OCI-LY1 (cell line): Measurements from ENCODE around the gene MRPL52.

Experiments used
- H2AFZ ChIP-seq: fragments of 200-600 bp; sonication (generic), shearing (Covaris generic); 2 replicates; pipeline ENCODE4 v1.6.0; 2014; ENCODE audit warnings: antibody characterized with exemption, mild to moderate bottlenecking, low read length
- H3F3A ChIP-seq: fragments of 200-600 bp; sonication (generic), shearing (Covaris generic); 2 replicates; pipeline ENCODE4 v1.6.0; 2014; ENCODE audit warnings: mild to moderate bottlenecking, antibody characterized with exemption, low read length, moderate library complexity; ENCODE audit not compliant: insufficient read depth
- H3K27ac ChIP-seq: fragments of 200-600 bp; sonication (generic); 2 replicates; pipeline ENCODE4 v1.5.1; 2014; ENCODE audit warnings: low read length, mixed run types, mild to moderate bottlenecking, low read depth; ENCODE audit not compliant: poor library complexity, severe bottlenecking
- H3K27me3 ChIP-seq: fragments of 200-600 bp; sonication (generic); 2 replicates; pipeline ENCODE4 v1.6.0; 2014; ENCODE audit warnings: antibody characterized with exemption, mild to moderate bottlenecking, low read length, moderate library complexity; ENCODE audit not compliant: insufficient read depth
- H3K36me3 ChIP-seq: fragments of 200-600 bp; sonication (generic); 2 replicates; pipeline ENCODE4 v1.6.1; 2014; ENCODE audit warnings: mild to moderate bottlenecking, antibody characterized with exemption, low read length, moderate library complexity, mixed read lengths; ENCODE audit not compliant: insufficient read depth
- H3K4me1 ChIP-seq: fragments of 200-600 bp; sonication (generic); 2 replicates; pipeline ENCODE4 v1.5.1; 2014; ENCODE audit warnings: mild to moderate bottlenecking, low read length, moderate library complexity; ENCODE audit not compliant: insufficient read depth, severe bottlenecking
- H3K4me2 ChIP-seq: fragments of 200-600 bp; sonication (generic), shearing (Covaris generic); 2 replicates; pipeline ENCODE4 v1.6.1; 2014; ENCODE audit warnings: low read length
- H3K4me3 ChIP-seq: fragments of 200-600 bp; sonication (generic); 2 replicates; pipeline ENCODE4 v1.5.1; 2014; ENCODE audit warnings: low read length, low read depth, mild to moderate bottlenecking, mixed read lengths; ENCODE audit not compliant: poor library complexity, severe bottlenecking
- H3K79me2 ChIP-seq: fragments of 200-600 bp; shearing (Covaris generic); 2 replicates; pipeline ENCODE4 v1.6.1; 2016; ENCODE audit warnings: mixed run types, low read length, mixed read lengths; ENCODE audit not compliant: insufficient read depth
- H3K9ac ChIP-seq: fragments of 200-600 bp; sonication (generic), shearing (Covaris generic); 2 replicates; pipeline ENCODE4 v1.6.1; 2014; ENCODE audit warnings: mild to moderate bottlenecking, low read length, mixed read lengths
- H3K9me2 ChIP-seq: fragments of 200-600 bp; sonication (generic), shearing (Covaris generic); 2 replicates; pipeline ENCODE4 v1.6.1; 2014; ENCODE audit warnings: low read depth, mild to moderate bottlenecking, low read length, mixed read lengths
- H3K9me3 ChIP-seq: fragments of 200-600 bp; shearing (Covaris generic); 2 replicates; pipeline ENCODE4 v1.6.1; 2014; ENCODE audit warnings: low read length, mixed read lengths
- H4K20me1 ChIP-seq: fragments of 200-600 bp; sonication (generic), shearing (Covaris generic); 2 replicates; pipeline ENCODE4 v1.6.0; 2016; ENCODE audit warnings: mild to moderate bottlenecking, low read length; ENCODE audit not compliant: insufficient read depth
- EZH2 ChIP-seq: fragments of 200-600 bp; sonication (generic), shearing (Covaris generic); IDR thresholded peaks from 2 replicates; pipeline ENCODE4 v1.8.0; 2017; ENCODE audit warnings: borderline replicate concordance, mixed run types, mild to moderate bottlenecking, antibody characterized with exemption, low read length, moderate library complexity, mixed read lengths
- TF ChIP-seq, protein P1 (sequence below): fragments of 200-600 bp; sonication (generic), shearing (Covaris generic); IDR thresholded peaks from 2 replicates; pipeline ENCODE4 v1.5.1; 2017; ENCODE audit warnings: mild to moderate bottlenecking, antibody characterized with exemption, low read length, moderate library complexity, mixed read lengths

The MRPL52 gene

DNA sequence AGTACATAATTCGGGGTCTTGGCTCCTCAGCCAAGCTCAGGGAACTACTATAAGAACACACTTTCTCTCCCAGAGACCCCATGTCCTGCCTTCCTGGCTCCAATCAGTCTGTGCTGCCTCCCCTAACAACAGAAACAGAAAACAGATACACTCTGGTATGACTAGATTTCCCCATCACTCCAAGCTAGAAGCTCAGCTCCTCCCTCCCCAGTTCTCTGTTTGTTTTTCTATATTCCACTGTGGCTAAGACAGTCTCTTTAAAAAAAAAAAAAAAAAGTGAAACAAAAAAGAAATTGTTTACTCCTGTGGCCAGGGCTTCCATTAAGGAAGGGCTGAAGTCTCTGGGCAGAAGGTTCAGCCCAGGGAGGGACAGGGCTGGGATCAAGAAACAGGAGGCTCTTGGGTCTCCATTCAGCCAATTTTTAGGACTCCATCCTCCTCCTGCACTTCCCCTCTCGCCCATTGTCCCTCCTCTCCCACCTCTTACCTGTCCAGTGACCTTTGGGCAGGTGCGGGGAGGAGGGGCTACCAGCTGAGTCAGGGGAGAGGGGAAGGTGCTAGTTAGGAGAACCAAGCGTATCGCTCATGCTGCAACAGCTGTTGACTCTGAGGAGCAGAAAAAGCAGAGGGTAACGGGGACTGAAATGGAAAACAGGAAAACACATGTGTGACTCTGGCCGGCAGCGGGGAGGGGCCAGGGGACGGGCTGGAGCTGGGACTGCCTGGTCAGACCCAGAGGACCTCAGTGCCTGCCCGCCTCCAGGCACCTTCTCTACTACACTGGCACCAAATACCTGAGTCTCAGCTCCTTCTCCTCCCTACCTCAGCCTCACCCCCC is 10.3 kb upstream of the MRPL52 start:
- no peaks in the 10 kb centered on the region for H3K9me2 ChIP-seq
- H2AFZ ChIP-seq = no peak overlapping the region
- H4K20me1 ChIP-seq = no peaks in the 10 kb centered on the region
- no peak overlapping the region for H3K27ac ChIP-seq
- no peak overlapping the region for H3K4me3 ChIP-seq
- H3K79me2 ChIP-seq = no peaks in the 10 kb centered on the region
- H3K4me2 ChIP-seq = peak overlapping the region; percentile 38
- H3K36me3 ChIP-seq = no peaks in the 10 kb centered on the region
- H3K4me1 ChIP-seq = peaks cover 54% of the 10 kb centered on the region
- no peaks in the 10 kb centered on the region for H3K9me3 ChIP-seq
- TF ChIP-seq EZH2 = no peak
- TF ChIP-seq, protein P1, sequence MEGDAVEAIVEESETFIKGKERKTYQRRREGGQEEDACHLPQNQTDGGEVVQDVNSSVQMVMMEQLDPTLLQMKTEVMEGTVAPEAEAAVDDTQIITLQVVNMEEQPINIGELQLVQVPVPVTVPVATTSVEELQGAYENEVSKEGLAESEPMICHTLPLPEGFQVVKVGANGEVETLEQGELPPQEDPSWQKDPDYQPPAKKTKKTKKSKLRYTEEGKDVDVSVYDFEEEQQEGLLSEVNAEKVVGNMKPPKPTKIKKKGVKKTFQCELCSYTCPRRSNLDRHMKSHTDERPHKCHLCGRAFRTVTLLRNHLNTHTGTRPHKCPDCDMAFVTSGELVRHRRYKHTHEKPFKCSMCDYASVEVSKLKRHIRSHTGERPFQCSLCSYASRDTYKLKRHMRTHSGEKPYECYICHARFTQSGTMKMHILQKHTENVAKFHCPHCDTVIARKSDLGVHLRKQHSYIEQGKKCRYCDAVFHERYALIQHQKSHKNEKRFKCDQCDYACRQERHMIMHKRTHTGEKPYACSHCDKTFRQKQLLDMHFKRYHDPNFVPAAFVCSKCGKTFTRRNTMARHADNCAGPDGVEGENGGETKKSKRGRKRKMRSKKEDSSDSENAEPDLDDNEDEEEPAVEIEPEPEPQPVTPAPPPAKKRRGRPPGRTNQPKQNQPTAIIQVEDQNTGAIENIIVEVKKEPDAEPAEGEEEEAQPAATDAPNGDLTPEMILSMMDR = no peak
- no peaks in the 10 kb centered on the region for H3F3A ChIP-seq
- H3K9ac ChIP-seq = no peak overlapping the region
- no peaks in the 10 kb centered on the region for H3K27me3 ChIP-seq

DNA sequence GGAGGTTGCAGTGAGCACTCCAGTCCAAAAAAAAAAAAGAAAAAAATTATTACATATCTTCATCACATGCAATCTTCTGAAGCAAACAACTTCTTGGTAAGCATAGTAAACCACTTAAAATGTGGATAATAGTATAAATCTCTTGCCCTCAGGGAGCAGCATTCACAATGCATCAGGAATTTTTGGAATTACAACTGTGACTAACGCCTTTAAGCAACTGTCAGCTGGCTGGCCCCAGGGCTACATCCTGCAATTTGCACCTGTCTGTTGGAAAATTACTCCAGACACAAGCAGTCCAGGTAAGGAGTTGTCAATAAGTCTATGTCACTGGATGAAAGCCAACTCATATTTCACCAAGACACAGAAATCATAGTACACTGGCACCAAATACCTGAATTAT is 9.0 kb upstream of the MRPL52 start:
- no peak overlapping the region for H3K9ac ChIP-seq
- no peaks in the 10 kb centered on the region for H3K79me2 ChIP-seq
- no peak overlapping the region for H3K4me2 ChIP-seq
- no peaks in the 10 kb centered on the region for H3F3A ChIP-seq
- H3K27me3 ChIP-seq = no peaks in the 10 kb centered on the region
- H2AFZ ChIP-seq = no peak overlapping the region
- TF ChIP-seq, protein P1 = no peak
- no peak for TF ChIP-seq EZH2
- no peaks in the 10 kb centered on the region for H3K36me3 ChIP-seq
- no peaks in the 10 kb centered on the region for H3K9me3 ChIP-seq
- H3K9me2 ChIP-seq = no peaks in the 10 kb centered on the region
- no peak overlapping the region for H3K4me3 ChIP-seq
- H3K27ac ChIP-seq = no peak overlapping the region
- peaks cover 49% of the 10 kb centered on the region for H3K4me1 ChIP-seq
- no peaks in the 10 kb centered on the region for H4K20me1 ChIP-seq

DNA sequence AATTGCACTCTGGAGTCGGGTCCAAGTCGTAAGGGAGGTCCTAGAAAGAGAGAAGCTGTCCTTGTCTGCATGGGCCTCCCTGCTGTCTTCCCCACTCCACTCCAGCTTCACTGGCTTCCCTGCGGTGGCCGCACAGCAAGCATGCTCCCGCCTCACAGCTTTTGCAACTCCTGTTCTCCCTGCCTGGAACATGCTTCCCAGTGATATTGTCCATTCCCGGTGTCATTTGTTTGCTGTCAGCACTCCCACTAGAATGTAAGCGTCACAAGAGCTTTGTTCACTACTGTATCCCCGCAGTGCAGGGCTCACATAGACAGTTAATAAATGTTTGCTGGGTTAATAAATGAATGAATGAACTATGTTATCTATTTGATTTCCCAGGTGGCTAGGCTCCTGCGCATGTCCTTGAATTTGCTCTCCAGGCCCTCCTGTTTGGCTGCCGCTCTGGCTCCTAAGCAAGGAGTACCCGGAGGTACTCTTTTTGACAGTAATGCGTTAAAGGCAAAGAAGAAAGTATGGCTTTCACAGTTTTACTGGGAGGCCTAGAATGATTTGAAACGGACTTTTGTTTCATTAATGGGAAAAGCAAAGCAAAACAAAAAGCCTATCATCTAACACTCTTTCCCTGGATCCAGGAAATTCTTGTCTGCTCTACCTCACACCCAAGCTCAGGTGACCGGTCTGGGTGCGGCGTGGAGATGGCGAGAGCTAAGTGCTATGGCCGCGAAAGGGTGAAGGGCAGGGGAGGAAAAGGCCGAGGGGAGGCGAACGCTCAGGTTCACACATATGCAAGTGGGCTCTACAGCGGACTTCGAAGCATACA is 8.3 kb upstream of the MRPL52 start:
- H4K20me1 ChIP-seq = no peaks in the 10 kb centered on the region
- no peaks in the 10 kb centered on the region for H3K36me3 ChIP-seq
- no peaks in the 10 kb centered on the region for H3F3A ChIP-seq
- TF ChIP-seq EZH2 = no peak
- TF ChIP-seq, protein P1 = no peak
- no peak overlapping the region for H2AFZ ChIP-seq
- H3K4me2 ChIP-seq = no peak overlapping the region
- no peaks in the 10 kb centered on the region for H3K27me3 ChIP-seq
- no peaks in the 10 kb centered on the region for H3K79me2 ChIP-seq
- H3K9ac ChIP-seq = no peak overlapping the region
- no peak overlapping the region for H3K27ac ChIP-seq
- peaks cover 43% of the 10 kb centered on the region for H3K4me1 ChIP-seq
- no peaks in the 10 kb centered on the region for H3K9me3 ChIP-seq
- no peaks in the 10 kb centered on the region for H3K9me2 ChIP-seq
- H3K4me3 ChIP-seq = no peak overlapping the region
